HG03457 (cell line): ENCODE data around the gene IPO4.

ENCODE experiments used
- ATAC-seq: cut with Tn5 transposase; IDR thresholded peaks from one replicate; pipeline ENCODE4 v1.9.1; 2021; ENCODE audit warnings: moderate number of reproducible peaks; ENCODE audit not compliant: unreplicated experiment

The IPO4 gene

DNA sequence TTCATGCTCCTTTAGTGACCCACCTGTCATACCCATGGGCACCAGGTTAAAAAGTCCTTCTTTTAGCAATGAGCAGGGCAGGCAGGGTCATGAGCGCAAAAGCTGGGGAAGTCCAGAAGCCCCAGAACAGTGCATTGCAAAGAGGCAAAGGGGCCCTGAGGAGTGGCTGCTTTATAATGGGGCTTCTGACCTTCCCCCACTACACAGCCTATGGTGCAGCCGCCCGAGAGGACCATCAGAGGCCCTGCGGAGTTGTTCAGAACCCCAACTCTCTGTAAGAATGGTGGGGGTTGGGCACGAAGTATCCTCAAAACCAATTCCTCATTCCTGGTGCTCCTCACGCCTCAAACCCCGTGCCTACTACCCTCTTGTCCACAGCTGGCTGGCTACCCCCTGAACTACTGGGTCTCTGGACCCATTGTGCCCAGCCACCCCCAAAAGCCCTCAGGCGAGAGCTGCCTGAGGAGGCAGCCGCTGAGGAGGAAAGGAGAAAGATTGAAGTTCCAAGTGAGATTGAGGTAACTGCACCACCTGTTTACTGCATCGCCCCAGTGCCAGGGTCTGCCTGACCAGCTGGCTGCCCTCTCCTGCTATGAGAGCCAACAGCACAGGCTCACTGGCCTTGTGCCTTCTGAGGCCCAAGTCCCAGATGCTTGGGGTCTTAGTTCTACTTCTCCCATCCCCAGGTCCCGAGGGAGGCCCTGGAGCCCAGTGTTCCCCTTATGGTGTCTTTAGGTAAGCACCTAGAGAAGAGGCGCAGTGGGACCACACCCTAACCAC is 10.0 kb downstream of the IPO4 start:
- ATAC-seq = no peak

DNA sequence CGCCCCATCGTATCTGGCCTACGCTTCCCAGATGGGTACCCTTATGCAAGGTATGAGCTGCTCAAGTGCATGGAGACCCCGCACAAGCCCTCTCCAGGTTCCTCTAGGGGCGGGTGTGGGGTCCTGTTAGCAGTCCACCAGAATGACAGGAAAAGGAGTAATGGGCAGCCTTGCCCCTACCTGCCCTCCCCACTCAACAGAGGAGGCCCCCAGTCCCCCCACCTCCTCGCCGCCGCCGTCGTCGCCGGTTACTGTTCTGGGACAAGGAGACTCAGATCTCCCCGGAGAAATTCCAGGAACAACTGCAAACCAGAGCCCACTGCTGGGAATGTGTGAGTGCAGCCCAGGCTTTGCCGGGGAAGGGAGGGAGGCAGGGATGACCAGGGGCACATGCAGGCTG is 10.7 kb downstream of the IPO4 start:
- no peak for ATAC-seq

DNA sequence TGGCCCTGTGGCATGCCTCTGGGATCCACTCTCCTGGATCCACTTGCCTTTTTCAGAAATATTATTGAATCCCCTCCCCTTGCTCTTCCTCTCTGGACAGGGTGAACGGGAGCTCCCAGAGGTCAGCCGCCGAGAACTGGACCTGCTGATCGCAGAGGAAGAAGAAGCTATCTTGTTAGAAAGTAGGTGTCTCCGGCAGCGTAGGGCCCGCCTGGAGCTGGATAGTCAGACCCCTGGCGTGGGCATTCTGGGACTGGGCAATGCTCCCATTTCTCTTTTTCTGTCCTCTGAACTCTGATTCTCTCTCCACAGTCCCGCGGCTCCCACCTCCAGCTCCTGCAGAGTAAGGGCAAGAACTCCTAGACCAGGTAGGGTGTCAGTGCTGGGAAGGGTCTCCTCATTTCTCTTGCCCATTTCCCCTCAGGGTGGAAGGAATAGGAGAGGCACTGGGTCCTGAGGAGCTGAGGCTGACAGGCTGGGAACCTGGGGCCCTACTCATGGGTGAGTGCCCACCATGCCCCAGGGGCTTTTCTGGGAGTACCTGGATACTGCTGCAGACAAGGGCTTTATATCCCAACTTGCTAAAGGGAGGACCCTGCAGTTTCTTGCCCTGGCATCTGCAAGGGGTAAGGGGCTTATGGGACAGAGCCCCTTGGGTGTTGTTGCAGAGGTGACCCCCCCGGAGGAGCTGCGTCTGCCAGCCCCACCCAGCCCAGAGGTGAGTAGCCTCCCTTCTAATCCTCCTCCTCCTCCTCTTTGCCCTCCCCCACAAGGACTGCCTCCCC is 11.4 kb downstream of the IPO4 start:
- ATAC-seq = no peak

DNA sequence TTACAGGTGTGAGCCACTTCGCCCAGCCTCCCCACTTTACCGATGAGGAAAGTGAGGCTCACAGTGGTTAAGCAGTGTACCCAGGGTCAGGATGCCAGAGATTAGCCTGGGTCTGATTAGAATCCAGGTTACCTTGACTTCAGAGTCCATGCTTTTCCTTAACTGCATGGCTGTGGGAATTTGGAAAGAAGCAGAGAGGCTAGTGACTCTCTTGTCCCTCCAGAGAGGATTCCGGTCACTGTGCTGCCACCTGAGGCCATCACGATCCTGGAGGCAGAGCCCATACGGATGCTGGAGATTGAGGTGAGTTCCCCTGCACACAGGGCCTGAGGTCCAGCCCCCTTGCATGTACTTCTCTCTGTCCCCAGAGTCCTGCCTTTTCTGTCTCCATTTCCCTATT is 12.0 kb downstream of the IPO4 start:
- no peak for ATAC-seq

DNA sequence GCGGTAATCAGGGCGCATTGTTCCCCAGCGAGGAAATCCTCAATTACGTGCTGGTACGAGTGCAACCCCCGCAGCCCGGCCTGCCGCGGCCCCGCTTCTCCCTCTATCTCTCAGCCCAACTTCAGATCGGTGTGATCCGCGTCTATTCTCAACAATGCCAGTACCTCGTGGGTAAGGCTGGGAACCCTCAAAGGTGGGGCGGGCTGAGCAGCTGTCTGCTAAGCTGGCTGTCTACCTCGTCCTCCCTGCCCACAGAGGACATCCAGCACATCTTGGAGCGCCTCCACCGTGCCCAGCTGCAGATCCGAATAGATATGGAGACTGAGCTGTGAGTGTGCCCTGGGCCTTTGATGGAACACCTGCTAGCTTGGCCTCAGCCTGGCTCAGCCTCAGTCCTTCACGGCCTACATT is 15.7 kb downstream of the IPO4 start:
- ATAC-seq = no peak

DNA sequence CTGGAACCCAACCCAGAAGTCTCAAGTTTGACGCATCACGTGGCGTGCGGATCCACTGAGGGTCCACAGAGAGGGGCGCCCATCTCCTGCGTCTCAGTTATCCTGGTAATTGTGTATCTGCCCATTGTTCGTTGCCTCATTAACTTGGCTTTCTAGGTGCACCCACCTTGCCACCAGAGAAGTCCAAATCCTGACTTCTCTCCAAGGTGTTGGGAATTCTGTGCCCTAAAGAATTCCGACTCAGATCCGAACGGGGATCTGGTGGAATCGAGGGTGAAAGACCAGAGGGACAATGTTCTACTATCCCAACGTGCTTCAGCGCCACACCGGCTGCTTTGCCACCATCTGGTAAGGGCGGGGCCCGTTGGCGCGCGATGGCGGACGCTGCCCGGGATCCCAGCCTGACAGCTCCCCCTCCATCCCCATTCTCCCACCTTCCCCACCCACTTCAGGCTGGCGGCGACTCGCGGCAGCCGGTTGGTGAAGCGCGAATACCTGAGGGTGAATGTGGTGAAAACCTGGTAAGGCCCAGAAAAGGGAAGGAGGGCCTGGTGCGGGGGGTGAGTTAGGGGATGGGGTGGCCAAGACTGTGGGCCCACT is 16.3 kb downstream of the IPO4 start:
- no peak for ATAC-seq

DNA sequence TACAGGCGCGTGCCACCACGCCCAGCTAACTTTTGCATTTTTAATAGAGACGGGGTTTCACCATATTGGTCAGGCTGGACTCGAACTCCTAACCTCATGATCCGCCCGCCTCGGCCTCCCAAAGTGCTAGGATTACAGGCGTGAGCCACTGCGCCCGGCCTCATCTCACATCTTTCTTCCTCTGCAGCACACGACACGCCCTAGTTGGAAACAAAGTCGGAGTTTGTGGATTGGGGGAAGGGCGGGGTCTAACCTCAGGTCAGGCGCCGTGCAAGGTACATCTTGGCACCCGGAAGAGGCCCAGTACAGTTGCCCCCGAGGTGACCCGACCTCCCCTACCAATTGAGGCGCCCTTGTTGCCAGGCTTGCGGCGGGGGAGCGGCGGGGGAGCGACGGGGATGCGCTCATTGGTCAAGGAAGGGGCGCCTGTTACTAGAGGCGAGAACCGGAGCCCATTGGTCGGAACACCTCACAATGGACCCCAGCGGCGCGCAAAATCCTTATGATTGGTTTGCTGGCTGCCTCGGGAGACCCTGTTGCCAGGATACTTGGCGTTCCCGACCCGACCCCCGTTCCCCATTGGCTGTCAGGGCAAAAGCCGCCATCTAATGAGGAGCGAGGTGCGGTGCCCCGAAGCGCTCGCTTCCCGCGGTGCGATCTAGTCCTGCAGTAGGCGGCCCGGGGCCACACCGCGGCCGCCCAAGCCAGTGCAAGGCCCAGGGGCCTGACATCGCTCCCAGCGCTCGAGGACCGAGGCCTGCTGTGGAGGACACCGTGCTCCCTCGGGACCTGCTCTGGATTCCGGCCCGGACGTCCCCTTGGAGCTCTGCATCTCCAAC is 17.0 kb downstream of the IPO4 start, which contains the start of gene REC8:
REC8 (plus strand) TSS at position 659 of the 839 bp plus-strand sequence. CDS start 473 bp downstream, outside the sequence.
- ATAC-seq = peak; percentile 76

DNA sequence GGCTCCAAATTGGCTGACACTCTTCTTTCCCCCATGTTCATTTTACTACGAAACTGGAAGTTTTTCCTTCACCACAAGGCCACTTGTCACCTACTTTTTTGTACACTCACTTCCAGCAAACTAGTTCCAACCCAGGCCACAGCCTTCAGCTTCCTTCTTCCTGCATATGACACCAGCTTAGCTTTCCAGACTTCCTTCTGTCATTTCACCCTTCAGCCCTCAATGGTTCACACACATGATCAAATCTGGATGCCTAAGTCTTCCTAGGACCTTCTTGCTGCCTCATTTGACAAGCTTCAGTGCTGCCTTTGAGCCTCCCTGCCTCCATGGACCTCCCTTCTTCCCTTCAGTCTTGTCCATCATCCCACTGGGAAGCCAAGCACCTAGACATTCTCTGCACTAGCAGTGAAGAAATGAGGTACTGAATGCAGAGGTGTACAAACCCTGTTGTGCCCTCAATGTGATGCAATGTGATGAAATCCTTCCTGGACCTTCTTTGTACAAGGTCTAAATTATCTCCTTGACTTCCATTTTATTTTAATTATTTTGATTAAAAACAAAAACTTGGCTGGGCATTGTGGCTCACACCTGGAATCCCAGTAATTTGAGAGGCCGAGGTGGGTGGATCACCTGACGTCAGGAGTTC is 21.0 kb downstream of the IPO4 start:
- ATAC-seq = no peak

DNA sequence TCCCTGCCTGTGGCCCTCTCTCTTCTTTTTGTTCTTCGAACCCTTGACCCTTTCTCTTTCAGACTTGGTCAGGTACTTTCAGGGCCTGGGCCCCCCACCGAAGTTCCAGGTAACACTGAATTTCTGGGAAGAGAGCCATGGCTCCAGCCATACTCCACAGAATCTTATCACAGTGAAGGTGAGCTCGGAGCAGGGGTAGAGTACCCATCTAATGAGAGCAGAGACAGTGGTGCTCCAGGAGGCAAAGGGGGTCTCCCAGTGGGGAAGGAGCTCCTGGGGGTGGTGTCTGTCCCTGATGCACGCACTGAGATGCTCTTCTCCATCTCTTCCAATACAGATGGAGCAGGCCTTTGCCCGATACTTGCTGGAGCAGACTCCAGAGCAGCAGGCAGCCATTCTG is 22.8 kb downstream of the IPO4 start:
- ATAC-seq = no peak

DNA sequence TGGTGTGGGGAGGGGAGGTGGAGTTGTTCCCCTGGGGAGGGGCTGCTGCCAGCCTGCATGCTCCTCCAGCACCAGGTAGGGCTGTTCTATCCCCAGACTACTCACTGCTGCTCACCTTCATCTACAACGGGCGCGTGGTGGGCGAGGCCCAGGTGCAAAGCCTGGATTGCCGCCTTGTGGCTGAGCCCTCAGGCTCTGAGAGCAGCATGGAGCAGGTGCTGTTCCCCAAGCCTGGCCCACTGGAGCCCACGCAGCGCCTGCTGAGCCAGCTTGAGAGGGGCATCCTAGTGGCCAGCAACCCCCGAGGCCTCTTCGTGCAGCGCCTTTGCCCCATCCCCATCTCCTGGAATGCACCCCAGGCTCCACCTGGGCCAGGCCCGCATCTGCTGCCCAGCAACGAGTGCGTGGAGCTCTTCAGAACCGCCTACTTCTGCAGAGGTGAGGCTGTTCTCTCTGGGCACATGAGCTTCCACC is 24.1 kb downstream of the IPO4 start:
- no peak for ATAC-seq

DNA sequence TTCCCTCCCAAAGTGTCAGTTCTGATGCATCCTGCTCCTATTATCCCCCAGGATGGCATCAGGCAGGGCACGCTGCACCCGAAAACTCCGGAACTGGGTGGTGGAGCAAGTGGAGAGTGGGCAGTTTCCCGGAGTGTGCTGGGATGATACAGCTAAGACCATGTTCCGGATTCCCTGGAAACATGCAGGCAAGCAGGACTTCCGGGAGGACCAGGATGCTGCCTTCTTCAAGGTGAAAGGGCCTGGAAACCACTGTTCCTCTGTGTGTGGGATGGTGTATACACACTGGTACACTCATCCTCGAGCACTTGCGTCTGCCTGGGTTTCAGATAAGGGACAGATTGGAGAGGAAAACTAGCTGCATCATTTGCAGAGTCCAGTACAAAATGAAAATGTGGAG is 26.5 kb downstream of the IPO4 start:
- ATAC-seq = no peak

DNA sequence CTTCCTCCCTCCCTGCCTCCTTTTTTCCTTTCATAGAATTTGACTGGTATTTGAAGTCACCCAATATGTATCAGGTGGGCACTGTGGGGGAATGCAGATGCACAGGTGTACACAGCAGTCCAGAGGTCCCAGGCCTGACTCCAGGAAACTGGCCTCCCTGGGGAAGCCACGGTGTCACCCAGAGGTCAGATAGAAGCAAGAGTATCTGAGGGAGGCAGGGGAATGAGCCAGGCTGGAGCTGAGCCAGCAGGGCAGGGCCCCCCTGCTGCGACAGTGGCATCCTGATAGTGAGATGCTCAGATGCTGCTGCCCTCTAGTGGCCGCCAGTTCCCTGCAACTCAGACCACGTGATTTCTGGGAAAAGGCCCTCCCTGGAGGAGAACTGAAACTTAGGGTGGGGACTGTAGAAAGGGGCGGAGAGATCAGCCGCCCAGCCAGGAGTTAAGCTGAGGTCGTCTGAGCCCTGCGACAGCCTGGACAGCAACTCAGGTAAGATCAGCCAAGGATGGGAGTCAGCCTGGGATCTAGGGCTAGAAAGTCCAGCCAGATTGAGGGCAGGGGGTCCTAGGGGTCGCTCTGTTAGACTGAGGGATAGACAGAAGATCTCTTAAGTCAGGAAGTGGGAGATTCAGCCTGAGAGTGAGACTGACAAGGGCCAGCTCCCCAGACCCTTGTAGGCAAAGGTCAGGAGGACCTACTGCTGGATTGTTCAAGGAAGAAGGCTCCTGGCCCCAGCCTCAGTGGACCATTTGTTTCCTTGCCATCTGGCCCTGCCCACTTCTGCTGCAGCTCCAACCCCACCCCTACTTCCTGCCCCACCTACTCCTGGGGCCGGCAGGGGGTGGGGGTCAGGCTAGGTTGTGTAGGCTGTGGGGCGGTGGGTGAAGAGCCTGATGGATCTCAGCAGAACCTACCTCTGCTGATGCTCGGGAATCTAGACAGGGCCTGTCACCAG is 27.5 kb downstream of the IPO4 start, which contains the start of gene IRF9:
IRF9 (plus strand) TSS at position 416 of the 955 bp plus-strand sequence. CDS start 880 bp downstream, outside the sequence.
- ATAC-seq = peak; percentile 55

DNA sequence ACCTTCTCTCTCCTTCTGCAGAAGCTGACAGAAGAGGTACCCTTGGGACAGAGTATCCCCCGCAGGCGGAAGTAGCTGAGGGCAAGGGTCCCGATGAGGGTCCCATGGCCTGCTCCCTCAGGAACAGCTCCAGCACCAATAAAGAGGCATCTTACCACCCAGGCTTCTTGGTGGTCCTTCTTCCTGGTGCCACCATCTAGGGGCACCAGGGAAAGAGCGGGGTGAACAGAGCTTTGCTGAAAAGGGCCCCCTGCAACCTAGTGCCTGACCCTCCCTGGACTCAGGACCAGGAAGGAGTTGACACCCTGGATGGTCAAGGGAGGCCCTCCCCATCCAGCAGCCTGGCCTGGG is 28.1 kb downstream of the IPO4 start:
- peak; percentile 5 for ATAC-seq

DNA sequence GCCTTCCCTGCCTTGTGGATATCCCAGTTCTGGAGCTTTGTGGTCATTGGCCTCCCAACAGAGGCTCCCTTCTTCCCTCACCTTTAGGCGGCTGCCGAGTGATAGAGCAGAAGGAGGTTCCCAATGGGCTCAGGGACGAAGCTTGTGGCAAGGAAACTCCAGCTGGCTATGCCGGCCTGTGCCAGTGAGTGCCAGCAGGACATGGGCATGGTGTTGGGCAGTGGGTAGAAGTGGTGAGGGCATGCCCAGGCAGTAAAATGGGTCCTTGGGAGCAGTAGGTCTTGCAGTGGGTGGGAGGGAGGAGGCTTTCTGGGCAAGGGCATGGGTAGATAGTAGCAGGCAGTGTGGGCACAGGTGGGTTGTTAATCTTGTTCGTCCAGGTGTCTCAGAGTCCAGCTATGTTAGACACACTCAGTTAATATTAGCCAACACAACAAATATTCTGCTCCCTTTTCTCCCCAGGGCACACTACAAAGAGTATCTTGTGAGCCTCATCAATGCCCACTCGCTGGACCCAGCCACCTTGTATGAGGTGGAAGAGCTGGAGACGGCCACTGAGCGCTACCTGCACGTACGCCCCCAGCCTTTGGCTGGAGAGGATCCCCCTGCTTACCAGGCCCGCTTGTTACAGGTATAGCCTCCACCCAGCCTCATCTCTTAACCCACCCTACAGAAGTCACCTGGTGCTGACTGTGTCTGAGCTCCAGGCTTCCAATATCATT is 28.7 kb downstream of the IPO4 start:
- no peak for ATAC-seq

DNA sequence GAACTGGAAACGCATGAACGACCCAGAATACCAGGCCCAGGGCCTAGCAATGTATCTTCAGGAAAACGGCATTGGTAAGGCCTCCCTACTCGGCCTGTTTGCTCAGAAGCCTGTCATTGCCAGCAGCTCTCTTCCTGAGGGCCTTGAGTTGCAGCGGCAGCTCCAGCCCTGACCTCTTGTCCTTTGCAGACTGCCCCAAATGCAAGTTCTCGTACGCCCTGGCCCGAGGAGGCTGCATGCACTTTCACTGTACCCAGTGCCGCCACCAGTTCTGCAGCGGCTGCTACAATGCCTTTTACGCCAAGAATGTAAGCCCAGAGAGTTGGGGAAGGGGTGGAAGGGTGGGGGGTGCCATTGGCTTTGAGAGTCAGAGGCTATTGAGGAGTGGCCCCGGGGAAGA is 31.3 kb downstream of the IPO4 start:
- no peak for ATAC-seq

DNA sequence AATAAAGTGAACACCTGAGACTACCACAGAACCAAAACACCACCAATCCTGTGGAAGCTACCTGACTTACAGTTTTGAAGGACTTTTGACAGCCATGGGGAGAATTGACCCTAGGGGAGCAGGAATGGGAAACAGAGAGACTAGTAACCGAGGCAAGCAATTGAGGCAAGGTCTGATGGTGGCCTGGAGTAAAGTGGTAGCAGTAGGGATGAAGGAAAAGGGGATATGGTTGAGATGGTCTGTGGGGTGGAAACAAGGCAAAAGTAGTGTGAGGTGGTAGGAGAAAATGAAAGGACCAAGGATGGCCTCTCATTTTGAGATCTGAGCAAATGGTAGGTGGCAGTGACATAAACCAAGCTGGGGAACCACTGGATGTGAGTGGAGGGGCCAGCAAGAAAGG is 31.8 kb downstream of the IPO4 start:
- ATAC-seq = no peak

DNA sequence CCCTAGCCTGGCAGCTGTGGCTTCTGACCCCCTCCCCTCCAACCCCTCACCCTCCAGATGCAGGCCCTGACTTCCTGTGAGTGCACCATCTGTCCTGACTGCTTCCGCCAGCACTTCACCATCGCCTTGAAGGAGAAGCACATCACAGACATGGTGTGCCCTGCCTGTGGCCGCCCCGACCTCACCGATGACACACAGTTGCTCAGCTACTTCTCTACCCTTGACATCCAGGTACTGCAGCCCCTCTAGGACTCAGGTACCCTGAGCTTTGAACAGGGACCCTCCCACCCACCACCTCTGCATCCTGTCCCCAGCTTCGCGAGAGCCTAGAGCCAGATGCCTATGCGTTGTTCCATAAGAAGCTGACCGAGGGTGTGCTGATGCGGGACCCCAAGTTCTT is 33.5 kb downstream of the IPO4 start:
- no peak for ATAC-seq

DNA sequence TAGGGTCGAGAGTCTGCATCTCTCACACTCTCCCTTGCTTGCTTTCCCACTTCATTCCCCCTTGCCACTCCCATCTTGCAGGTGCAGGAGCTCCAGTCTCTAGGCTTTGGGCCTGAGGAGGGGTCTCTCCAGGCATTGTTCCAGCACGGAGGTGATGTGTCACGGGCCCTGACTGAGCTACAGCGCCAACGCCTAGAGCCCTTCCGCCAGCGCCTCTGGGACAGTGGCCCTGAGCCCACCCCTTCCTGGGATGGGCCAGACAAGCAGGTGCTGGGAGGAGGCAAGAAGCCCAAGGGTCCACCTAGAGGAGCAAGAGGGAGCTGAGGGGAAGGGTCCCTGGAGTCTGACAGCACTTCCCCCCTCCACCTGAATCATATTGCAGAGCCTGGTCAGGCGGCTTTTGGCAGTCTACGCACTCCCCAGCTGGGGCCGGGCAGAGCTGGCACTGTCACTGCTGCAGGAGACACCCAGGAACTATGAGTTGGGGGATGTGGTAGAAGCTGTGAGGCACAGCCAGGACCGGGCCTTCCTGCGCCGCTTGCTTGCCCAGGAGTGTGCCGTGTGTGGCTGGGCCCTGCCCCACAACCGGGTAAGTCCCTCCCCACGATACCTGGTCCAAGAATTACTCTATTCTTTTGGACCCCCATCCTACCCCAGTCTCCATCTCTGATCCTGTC is 37.1 kb downstream of the IPO4 start:
- ATAC-seq = no peak
